Ramos (cell line): ENCODE measurements around the gene EIF4G1.
"Not testable (repeated sequence)": the region's sequence is repeated elsewhere in the genome, so short reads cannot be mapped to it uniquely, and the experiment has no call there.

Experiments used
- in situ Hi-C: fragments of 300-500 bp; cut with MboI; formaldehyde crosslinking; loops from one replicate; pipeline ENCODE4 v1.14.3; 2022; ENCODE audit warnings: low sequenced_read_pairs; ENCODE audit not compliant: unreplicated experiment

Gene EIF4G1

GRCh38 chr3:184314363-184314699, at the start of gene EIF4G1:
EIF4G1 (plus strand) TSS chr3:184314606; CDS start chr3:184315797, 1,191 bp downstream.
- in situ Hi-C loops = no loop called here

DNA sequence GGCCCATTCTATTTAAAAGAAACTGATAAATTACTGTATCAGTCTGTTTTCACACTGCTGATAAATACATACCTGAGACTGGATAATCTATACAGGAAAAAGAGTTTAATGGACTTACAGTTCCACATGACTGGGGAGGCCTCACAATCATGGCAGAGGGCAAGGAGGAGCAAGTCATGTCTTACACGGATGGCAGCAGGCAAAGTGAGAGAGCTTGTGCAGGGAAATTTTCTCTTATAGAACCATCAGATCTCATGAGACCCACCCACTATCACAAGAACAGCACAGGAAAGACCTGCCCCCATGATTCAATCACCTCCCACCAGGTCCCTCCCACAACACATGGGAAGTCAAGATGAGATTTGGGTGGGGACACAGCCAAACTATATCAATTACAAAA, 47.2 kb upstream of the EIF4G1 start:
- in situ Hi-C loops = not testable (repeated sequence)

GRCh38 chr3:184272269-184272668, 42.1 kb upstream of the EIF4G1 start:
- in situ Hi-C loops = no loop called here

DNA sequence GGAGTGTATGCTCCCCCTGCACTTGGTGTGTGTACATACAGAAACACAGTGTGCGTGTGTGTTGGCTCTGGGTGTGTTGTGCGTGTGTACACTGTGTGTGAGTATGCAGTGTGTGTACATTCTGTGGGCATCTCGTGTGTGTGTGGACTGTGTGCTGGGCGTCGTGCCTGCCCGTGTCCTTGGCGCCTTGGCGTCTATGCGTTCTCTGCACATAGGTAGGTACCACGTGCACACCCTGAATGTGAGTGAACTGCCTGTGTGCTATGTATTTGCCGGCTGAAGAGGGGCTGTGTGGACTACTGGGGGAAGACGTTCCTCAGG, 39.1 kb upstream of the EIF4G1 start:
- in situ Hi-C loops = loop anchor here (25.0 kb wide), 1 partner anchor 838 kb away; the partner anchor contains the start of gene MCF2L2

DNA sequence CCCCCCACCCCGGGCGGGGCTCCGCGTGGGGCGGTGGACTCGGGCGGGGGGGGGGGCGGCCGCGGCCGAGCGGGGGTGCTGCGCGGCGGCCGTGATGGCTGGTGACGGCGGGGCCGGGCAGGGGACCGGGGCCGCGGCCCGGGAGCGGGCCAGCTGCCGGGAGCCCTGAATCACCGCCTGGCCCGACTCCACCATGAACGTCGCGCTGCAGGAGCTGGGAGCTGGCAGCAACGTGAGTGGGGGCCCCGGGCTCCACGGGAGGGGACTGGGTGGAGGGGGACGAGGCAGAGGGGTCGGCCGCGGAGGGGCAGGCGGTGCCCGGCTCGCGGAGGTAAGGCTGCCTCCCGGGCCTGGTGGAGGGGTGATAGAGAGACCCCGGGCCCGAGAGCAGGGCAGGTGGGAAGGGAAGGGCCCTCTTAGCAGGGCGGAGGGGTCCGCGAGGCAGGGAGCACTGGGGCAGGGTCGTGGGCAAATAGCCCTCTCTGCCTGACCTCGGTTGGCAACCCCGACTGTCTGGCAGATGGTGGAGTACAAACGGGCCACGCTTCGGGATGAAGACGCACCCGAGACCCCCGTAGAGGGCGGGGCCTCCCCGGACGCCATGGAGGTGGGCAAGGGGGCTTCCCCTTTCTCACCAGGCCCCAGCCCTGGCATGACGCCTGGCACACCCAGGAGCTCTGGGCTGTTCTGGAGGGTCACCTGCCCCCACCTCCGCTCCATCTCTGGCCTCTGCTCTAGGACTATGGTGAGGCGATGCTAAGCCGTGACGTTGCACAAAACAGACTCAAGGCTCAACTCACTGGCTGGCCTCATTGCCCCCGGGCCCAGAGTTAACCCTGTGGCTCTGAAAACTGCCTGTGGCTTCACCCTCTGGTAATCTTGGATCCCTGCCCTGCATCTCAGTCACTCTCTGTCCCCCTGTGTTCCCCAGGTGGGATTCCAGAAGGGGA, 38.2 kb upstream of the EIF4G1 start, which contains the start of gene ECE2:
ECE2 (plus strand) TSS at position 62 of the 950 bp plus-strand sequence; CDS start at position 194, 132 bp downstream.
- in situ Hi-C loops = loop anchor here (25.0 kb wide), 1 partner anchor 839 kb away; the partner anchor contains the start of gene MCF2L2

- in situ Hi-C loops = loop anchor here (25.0 kb wide), 1 partner anchor 840 kb away; the partner anchor contains the start of gene MCF2L2
Observed at GRCh38 chr3:184277366-184277765, 37.0 kb upstream of the EIF4G1 start.

- in situ Hi-C loops = loop anchor here (5.0 to 25.0 kb wide), 3 partner anchors 56 to 846 kb away; partner anchors contain the start of genes MCF2L2 and VWA5B2
Observed at GRCh38 chr3:184282941-184283340, 31.5 kb upstream of the EIF4G1 start.

- in situ Hi-C loops = loop anchor here (5.0 to 25.0 kb wide), 3 partner anchors 56 to 846 kb away; partner anchors contain the start of genes MCF2L2 and VWA5B2
Observed at GRCh38 chr3:184283681-184284080, 30.7 kb upstream of the EIF4G1 start.

DNA sequence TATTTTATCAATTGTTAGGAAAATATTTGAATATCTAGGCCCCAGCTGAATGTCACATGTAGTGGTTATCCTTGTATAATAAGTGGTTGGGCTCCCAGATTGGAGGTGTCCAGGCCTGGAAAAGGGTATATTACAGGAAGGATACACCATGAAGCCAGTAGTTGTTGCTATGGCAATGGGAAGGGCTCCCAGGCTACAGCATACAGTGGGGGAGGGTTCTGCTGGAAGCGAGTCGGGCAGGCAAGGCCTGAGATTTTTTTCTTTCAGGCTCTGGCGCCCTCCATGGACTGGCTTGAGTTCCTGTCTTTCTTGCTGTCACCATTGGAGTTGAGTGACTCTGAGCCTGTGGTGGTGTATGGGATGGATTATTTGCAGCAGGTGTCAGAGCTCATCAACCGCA, 29.7 kb upstream of the EIF4G1 start:
- in situ Hi-C loops = loop anchor here (5.0 to 25.0 kb wide), 3 partner anchors 57 to 847 kb away; partner anchors contain the start of genes MCF2L2 and VWA5B2

- in situ Hi-C loops = loop anchor here (25.0 kb wide), 1 partner anchor 852 kb away; the partner anchor contains the start of gene MCF2L2
Observed at GRCh38 chr3:184289426-184289938, 24.9 kb upstream of the EIF4G1 start.

DNA sequence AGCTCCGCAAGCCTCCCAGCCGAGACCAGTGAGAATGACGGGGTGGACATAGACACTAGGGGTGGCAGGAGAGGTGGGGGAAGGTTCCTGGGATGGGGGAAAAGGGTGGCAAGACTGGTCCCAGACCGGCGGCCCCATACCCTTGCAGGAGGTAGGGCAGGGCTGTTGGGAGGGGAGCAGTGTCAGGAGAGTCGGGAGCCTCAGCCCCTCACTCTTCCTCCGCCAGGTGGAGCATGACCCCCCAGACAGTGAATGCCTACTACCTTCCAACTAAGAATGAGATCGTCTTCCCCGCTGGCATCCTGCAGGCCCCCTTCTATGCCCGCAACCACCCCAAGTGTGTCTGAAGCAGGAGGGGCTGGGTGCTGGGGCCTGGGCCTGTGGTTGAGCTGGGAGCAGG, 24.1 kb upstream of the EIF4G1 start:
- in situ Hi-C loops = loop anchor here (25.0 kb wide), 1 partner anchor 853 kb away; the partner anchor contains the start of gene MCF2L2

GRCh38 chr3:184291044-184291737, 23.2 kb upstream of the EIF4G1 start:
- in situ Hi-C loops = loop anchor here (25.0 kb wide), 1 partner anchor 854 kb away; the partner anchor contains the start of gene MCF2L2

- in situ Hi-C loops = loop anchor here (25.0 kb wide), 1 partner anchor 855 kb away; the partner anchor contains the start of gene MCF2L2
Observed at GRCh38 chr3:184291738-184292445, 22.5 kb upstream of the EIF4G1 start.

DNA sequence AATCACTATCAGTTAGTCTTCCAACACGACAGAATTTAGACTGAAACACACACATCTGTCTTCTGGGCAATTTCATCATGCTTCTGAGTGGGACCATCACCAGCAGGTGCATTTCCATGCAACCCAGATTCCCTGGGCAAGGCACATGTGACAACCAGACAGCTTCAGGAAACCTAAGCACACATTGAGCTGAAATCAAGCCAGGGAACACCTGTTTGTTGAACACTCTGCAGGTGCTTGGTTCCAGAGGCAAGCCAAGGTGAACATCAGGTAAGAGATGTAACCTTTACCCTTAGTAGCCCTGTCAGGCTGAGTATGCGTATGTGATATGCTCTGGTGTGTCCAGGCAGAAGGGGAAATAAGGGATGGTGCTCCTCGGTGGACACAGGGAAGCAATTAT, 18.6 kb upstream of the EIF4G1 start:
- in situ Hi-C loops = loop anchor here (25.0 kb wide), 1 partner anchor 858 kb away; the partner anchor contains the start of gene MCF2L2

DNA sequence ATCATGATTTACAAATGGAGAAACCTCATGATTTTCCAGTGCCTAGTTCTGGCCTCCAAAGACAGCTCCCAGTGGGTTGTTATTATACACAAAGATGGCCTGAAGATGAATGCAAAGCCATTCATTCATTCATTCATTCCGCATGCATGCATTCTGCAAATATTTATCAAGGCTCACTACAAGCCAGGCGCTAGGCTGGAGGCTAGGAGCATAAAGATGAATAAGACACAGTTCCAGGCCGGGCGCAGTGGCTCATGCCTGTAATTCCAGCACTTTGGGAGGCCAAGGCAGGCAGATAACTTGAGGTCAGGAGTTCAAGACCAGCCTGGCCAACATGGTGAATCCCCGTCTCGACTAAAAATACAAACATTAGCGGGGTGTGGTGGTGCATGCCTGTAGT, 17.8 kb upstream of the EIF4G1 start:
- in situ Hi-C loops = loop anchor here (25.0 kb wide), 1 partner anchor 859 kb away; the partner anchor contains the start of gene MCF2L2

DNA sequence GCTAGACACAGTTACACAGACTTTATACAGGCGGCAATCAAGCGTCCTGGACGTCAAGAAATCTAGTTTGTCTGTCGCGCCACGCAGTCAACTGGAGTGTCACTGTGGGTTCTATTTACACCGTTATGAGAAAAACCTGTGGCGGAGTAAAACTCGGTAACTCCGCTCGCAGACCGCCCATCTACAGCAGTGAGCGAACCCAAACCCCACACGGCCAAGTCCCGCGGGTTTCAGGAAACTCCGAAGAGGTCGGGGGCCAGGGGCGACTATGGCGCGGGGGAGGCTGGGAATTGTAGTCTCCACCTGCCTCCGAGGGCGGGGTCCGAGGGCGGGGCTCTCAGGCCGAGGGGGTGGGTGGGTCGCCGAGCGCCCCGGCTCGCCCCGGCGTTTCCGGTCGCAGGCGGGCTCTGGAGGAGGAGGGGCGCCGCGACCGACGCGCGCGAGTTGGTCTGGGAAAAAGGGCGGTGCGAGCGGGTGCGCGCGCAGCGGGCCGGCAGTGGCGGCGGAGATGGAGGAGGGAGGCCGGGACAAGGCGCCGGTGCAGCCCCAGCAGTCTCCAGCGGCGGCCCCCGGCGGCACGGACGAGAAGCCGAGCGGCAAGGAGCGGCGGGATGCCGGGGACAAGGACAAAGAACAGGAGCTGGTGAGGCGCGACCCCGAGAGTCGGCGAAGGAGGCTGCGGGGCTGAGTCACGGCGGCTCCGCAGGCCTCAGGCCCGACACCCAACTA, 15.5 kb upstream of the EIF4G1 start, which contains the start of gene PSMD2:
PSMD2 (plus strand) TSS at position 483 of the 729 bp plus-strand sequence; CDS start at position 509, 26 bp downstream.
- in situ Hi-C loops = loop anchor here (25.0 kb wide), 1 partner anchor 862 kb away; the partner anchor contains the start of gene MCF2L2

DNA sequence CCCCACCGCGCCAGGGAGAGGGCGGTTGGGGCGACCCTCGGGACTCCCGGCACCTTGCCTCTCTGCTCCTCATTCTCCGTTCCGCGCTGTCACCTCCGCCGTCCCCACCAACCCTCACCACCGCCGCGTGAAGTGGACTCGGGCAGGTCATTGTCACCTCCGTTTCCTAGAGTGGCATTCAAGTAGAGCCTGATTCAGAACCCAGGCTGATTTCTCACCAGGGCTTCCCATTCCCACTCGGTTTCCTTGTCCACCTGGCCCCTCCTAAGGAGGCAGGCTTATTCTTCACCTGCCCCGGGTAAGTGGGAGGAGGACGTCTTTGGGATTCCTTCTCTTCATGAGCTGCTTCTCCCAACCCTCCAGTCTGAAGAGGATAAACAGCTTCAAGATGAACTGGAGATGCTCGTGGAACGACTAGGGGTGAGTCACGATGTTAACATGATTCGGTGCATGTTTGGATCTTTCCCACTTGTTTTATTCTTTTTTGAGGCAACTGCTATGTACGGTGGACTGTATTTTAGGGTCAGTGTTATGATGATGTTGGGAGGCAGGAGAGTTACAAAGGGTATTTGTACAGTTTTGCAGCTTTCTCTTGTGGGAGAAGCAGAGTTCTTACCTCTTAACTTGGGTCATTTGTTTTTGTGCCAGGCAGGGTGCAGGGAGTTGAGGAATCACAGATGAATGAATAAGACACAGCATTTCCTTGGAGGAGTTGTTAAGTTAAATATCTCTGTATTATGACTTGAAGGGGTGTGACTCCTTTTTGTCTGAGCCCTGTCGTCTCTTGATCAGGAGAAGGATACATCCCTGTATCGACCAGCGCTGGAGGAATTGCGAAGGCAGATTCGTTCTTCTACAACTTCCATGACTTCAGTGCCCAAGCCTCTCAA, 14.7 kb upstream of the EIF4G1 start:
- in situ Hi-C loops = loop anchor here (25.0 kb wide), 1 partner anchor 862 kb away; the partner anchor contains the start of gene MCF2L2

DNA sequence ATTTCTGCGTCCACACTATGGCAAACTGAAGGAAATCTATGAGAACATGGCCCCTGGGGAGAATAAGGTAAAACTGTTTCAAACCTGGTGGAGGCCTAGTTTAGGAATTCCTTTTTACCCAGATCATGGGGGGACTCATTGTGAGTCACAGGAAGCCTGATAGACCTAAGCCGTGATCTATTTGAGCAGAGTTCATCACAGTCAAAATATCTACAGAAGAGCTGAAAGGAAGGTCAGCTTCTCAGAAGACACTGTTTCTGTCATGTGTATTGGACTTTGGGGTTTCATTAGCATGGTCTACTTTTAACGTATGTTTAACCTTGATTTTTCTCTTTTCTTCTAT, 14.1 kb upstream of the EIF4G1 start:
- in situ Hi-C loops = no loop called here
